Fibroblast of lung (primary cell): ENCODE data around the gene CELSR2. TPM values are rescaled to one million over a fixed set of nuclear protein-coding genes. Genes with fewer than 3 reads are reported as not detected.

ENCODE experiments used
- DNase-seq, 2 donors: peaks; one replicate each; pipeline versions ENCODE4 v3.0.0 to v3.0.0-alpha.2; 2010; ENCODE audit warnings: low read depth in 2 of 2
- H2AFZ ChIP-seq: 2 replicates; pipeline ENCODE4 v1.5.1; 2012; ENCODE audit warnings: low read length, control low read depth, inconsistent platforms
- H3K27ac ChIP-seq: 2 replicates; pipeline ENCODE4 v1.5.1; 2011; ENCODE audit warnings: low read length, control low read depth; ENCODE audit not compliant: insufficient read depth
- H3K27me3 ChIP-seq: 2 replicates; pipeline ENCODE4 v1.5.1; 2011; ENCODE audit warnings: mild to moderate bottlenecking, low read length; ENCODE audit not compliant: control insufficient read depth, insufficient read depth
- H3K36me3 ChIP-seq: 2 replicates; pipeline ENCODE4 v1.5.1; 2011; ENCODE audit warnings: low read length; ENCODE audit not compliant: control insufficient read depth, insufficient read depth
- H3K4me1 ChIP-seq: 2 replicates; pipeline ENCODE4 v1.5.1; 2011; ENCODE audit warnings: low read length; ENCODE audit not compliant: control insufficient read depth, insufficient read depth; ENCODE audit errors: extremely low read depth
- H3K4me2 ChIP-seq: 2 replicates; pipeline ENCODE4 v1.5.1; 2011; ENCODE audit warnings: low read length, control low read depth; ENCODE audit not compliant: insufficient read depth; ENCODE audit errors: extremely low read depth
- H3K4me3 ChIP-seq, 4 experiments: fragments of 200-600 bp in 1 of 4; sonication (generic) in 1 of 4; replicated peaks in 1 of 4; 2 replicates each; pipeline ENCODE4 v1.5.1; 2011 to 2016; ENCODE audit warnings: low read length in 4 of 4, low read depth in 3 of 4, mild to moderate bottlenecking in 3 of 4, control low read depth in 2 of 4, inconsistent platforms in 1 of 4, mixed read lengths in 1 of 4; ENCODE audit not compliant: insufficient read depth in 1 of 4; ENCODE audit errors: control extremely low read depth in 1 of 4
- H3K79me2 ChIP-seq: 2 replicates; pipeline ENCODE4 v1.5.1; 2012; ENCODE audit warnings: mild to moderate bottlenecking, low read length, inconsistent platforms; ENCODE audit not compliant: control insufficient read depth, insufficient read depth
- H3K9ac ChIP-seq: 2 replicates; pipeline ENCODE4 v1.5.1; 2011; ENCODE audit warnings: mild to moderate bottlenecking, low read length, control low read depth; ENCODE audit not compliant: insufficient read depth
- H3K9me3 ChIP-seq: 2 replicates; pipeline ENCODE4 v1.5.1; 2012; ENCODE audit warnings: low read depth, low read length; ENCODE audit not compliant: control insufficient read depth, insufficient read depth
- H4K20me1 ChIP-seq: 2 replicates; pipeline ENCODE4 v1.5.1; 2011; ENCODE audit warnings: low read length; ENCODE audit not compliant: control insufficient read depth, insufficient read depth; ENCODE audit errors: extremely low read depth
- EZH2 ChIP-seq: IDR thresholded peaks from 2 replicates; pipeline ENCODE4 v1.5.1; 2012; ENCODE audit warnings: low read length, control low read depth, mild to moderate bottlenecking; ENCODE audit errors: missing control alignments
- polyA plus RNA-seq, 2 donors: library from polyadenylated mRNA; depleted of rRNA in 1 of 2; stranded (reverse) in 1 of 2; unstranded in 1 of 2; fragments of >200 nt; gene quantifications; 2 replicates each; pipeline ENCODE4 v1.2.1, GENCODE V29; 2011 to 2012; ENCODE audit warnings: missing spikeins in 1 of 2
- total RNA-seq: library from RNA; depleted of rRNA; stranded (reverse); fragments of >200 nt; gene quantifications from 2 replicates; pipeline ENCODE4 v1.2.1, GENCODE V29; 2014
- TF ChIP-seq, protein P1 (sequence below), 2 donors: IDR thresholded peaks in 1 of 2; conservative IDR thresholded peaks in 1 of 2; 1 replicate in 1 of 2; 2 replicates in 1 of 2; pipeline ENCODE4 v1.5.1; 2011 to 2012; ENCODE audit warnings: low read length in 2 of 2, control low read depth in 1 of 2, inconsistent platforms in 1 of 2, low read depth in 1 of 2, mild to moderate bottlenecking in 1 of 2

The CELSR2 gene
- total and polyA plus RNA-seq, 2 donors (not counting 1 experiment from before 2014, with no cell fraction given), result 0.67 to 3.5 TPM

DNA sequence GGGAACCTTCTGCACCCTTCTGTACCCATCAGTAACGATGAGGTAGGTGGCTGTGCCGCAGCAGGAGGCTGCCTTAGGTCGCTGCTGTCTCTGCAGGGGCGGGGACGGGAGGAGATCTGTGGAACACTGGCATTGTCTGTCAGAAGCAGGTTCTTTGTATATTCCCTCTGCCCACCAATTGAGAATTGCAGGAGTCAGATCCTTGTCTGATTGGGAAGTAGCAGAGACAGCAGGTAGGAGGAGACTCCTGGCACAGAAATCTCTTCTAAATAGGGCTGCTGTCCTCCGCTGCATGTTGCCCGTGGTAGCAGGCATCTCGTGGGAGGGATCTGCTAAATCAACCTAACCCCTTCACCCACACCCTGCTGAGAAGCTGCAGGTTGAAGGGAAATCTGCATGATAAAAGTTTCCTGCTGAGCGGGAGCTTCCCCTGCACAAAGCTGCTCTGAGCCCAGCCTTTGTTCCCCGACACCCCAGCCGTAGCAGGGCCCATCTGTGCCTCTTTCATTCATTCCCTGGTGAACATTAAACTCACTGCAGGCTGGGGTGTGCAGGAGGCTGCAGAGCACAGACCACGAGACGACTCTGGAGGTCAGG, 19.7 kb upstream of the CELSR2 start:
- no peak overlapping the region for H3K27ac ChIP-seq
- H3K36me3 ChIP-seq, result peaks cover 24% of the 10 kb centered on the region
- no peaks in the 10 kb centered on the region for H3K9me3 ChIP-seq
- H3K4me3 ChIP-seq, result no peak overlapping the region
- DNase-seq, result no peak
- H2AFZ ChIP-seq, result no peak overlapping the region
- peaks cover 14% of the 10 kb centered on the region for H3K79me2 ChIP-seq
- H3K4me1 ChIP-seq, result no peaks in the 10 kb centered on the region
- no peaks in the 10 kb centered on the region for H4K20me1 ChIP-seq
- H3K9ac ChIP-seq, result no peak overlapping the region
- no peaks in the 10 kb centered on the region for H3K27me3 ChIP-seq
- TF ChIP-seq, protein P1, sequence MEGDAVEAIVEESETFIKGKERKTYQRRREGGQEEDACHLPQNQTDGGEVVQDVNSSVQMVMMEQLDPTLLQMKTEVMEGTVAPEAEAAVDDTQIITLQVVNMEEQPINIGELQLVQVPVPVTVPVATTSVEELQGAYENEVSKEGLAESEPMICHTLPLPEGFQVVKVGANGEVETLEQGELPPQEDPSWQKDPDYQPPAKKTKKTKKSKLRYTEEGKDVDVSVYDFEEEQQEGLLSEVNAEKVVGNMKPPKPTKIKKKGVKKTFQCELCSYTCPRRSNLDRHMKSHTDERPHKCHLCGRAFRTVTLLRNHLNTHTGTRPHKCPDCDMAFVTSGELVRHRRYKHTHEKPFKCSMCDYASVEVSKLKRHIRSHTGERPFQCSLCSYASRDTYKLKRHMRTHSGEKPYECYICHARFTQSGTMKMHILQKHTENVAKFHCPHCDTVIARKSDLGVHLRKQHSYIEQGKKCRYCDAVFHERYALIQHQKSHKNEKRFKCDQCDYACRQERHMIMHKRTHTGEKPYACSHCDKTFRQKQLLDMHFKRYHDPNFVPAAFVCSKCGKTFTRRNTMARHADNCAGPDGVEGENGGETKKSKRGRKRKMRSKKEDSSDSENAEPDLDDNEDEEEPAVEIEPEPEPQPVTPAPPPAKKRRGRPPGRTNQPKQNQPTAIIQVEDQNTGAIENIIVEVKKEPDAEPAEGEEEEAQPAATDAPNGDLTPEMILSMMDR (conservative IDR thresholded peaks at IDR 0.05 in 1 of 2, IDR thresholded peaks at IDR 0.05 in 1 of 2; ENCODE audit: low read depth in 1 of 2, low read length in 2 of 2), result no peak
- TF ChIP-seq EZH2, result no peak
- no peak overlapping the region for H3K4me2 ChIP-seq

DNA sequence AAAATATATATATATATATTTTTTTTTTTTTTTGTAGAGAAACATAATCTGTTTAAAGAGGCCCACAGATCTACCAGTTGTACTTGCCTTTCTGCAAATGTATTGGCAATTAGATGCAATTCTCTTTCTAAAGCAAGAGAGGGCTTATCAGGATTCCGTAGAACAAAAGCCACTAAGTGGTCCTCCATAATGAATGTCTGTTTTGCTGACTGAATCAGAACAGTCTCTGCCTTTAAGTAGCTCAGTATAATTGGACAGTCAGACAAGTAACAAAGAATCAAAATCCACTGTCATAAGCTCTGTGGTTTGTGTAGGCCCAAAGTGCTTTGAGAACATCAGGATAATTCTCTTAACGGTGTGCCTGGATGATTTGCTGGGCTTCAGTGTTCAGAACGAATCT, 18.3 kb upstream of the CELSR2 start:
- H3K4me3 ChIP-seq, result no peak overlapping the region
- TF ChIP-seq EZH2, result no peak
- TF ChIP-seq, protein P1 (conservative IDR thresholded peaks at IDR 0.05 in 1 of 2, IDR thresholded peaks at IDR 0.05 in 1 of 2; ENCODE audit: low read depth in 1 of 2, low read length in 2 of 2), result no peak
- no peaks in the 10 kb centered on the region for H3K9me3 ChIP-seq
- H3K4me1 ChIP-seq, result no peaks in the 10 kb centered on the region
- H3K27me3 ChIP-seq, result no peaks in the 10 kb centered on the region
- no peak overlapping the region for H3K27ac ChIP-seq
- H3K79me2 ChIP-seq, result peaks cover 7% of the 10 kb centered on the region
- H3K36me3 ChIP-seq, result peaks cover 31% of the 10 kb centered on the region
- no peak overlapping the region for H3K4me2 ChIP-seq
- no peak overlapping the region for H3K9ac ChIP-seq
- H2AFZ ChIP-seq, result no peak overlapping the region
- no peaks in the 10 kb centered on the region for H4K20me1 ChIP-seq
- no peak for DNase-seq

DNA sequence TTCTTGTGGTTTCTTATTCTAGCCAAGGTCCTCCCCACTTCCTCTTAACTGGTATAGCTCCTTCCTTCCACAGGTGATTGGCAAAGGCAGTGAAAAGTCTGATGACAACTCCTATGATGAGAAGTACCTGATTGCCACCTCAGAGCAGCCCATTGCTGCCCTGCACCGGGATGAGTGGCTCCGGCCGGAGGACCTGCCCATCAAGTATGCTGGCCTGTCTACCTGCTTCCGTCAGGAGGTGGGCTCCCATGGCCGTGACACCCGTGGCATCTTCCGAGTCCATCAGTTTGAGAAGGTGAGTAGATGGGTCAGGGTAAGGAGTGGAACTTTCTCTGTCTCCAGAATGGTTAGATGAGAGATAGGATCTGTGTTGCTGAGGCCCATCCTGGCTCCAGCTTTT, 14.2 kb upstream of the CELSR2 start:
- no peak overlapping the region for H2AFZ ChIP-seq
- peaks cover 4% of the 10 kb centered on the region for H3K4me1 ChIP-seq
- no peaks in the 10 kb centered on the region for H3K79me2 ChIP-seq
- no peaks in the 10 kb centered on the region for H3K27me3 ChIP-seq
- no peaks in the 10 kb centered on the region for H3K9me3 ChIP-seq
- TF ChIP-seq EZH2, result no peak
- TF ChIP-seq, protein P1 (conservative IDR thresholded peaks at IDR 0.05 in 1 of 2, IDR thresholded peaks at IDR 0.05 in 1 of 2; ENCODE audit: low read depth in 1 of 2, low read length in 2 of 2), result no peak
- no peaks in the 10 kb centered on the region for H4K20me1 ChIP-seq
- no peak overlapping the region for H3K4me3 ChIP-seq
- H3K9ac ChIP-seq, result no peak overlapping the region
- H3K36me3 ChIP-seq, result peaks cover 42% of the 10 kb centered on the region
- no peak overlapping the region for H3K4me2 ChIP-seq
- DNase-seq, result no peak
- H3K27ac ChIP-seq, result no peak overlapping the region
